GM08714 (cell line): Measurements from ENCODE around the gene SF3B3.
A peak's percentile ranks its signal among the peaks of the same experiment; 100 is the strongest.

Source experiments
- H3K4me3 ChIP-seq: fragments of 200-500 bp; sonication (Bioruptor generic); 2 replicates; pipeline ENCODE4 v1.5.1; 2014; ENCODE audit warnings: mild to moderate bottlenecking, low read length, inconsistent platforms
- ZNF274 ChIP-seq: IDR thresholded peaks from 2 replicates; pipeline ENCODE4 v1.6.1; 2012; ENCODE audit warnings: mild to moderate bottlenecking, low read depth, low read length

Gene SF3B3

GRCh38 chr16:70523743-70524398, at the start of gene SF3B3:
TSS of gene SF3B3 (plus strand) at chr16:70523816. CDS start at chr16:70526657, 2,841 bp downstream.
- H3K4me3 ChIP-seq: peak within 1 kb of the TSS; percentile 99
- no peak for TF ChIP-seq ZNF274

DNA sequence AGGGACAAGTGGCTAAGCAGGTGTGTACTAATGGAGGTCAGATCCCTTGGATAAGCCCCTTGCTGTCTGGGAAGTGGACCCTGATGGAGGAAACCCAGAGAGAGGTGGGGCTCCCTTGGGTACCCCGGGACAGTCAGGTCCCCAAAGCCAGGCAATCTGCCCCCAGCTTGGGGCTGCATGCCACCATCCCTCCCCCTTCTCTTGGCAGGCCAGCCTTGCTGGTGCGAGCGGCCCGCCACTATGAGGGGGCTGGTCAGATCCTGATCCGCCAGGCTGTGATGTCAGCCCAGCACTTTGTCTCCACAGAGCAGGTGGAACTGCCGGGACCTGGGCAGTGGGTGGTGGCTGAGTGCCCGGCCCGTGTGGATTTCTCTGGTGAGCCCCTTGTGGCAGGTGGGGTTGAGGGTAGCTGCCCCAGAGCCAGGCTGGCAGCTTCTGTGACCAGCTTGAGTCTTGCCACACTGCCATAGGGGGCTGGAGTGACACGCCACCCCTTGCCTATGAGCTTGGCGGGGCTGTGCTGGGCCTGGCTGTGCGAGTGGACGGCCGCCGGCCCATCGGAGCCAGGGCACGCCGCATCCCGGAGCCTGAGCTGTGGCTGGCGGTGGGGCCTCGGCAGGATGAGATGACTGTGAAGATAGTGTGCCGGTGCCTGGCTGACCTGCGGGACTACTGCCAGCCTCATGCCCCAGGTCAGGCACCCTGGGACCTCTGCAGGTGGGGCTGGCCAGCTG, 49.1 kb upstream of the SF3B3 start:
- no peak overlapping the region for H3K4me3 ChIP-seq
- no peak for TF ChIP-seq ZNF274

DNA sequence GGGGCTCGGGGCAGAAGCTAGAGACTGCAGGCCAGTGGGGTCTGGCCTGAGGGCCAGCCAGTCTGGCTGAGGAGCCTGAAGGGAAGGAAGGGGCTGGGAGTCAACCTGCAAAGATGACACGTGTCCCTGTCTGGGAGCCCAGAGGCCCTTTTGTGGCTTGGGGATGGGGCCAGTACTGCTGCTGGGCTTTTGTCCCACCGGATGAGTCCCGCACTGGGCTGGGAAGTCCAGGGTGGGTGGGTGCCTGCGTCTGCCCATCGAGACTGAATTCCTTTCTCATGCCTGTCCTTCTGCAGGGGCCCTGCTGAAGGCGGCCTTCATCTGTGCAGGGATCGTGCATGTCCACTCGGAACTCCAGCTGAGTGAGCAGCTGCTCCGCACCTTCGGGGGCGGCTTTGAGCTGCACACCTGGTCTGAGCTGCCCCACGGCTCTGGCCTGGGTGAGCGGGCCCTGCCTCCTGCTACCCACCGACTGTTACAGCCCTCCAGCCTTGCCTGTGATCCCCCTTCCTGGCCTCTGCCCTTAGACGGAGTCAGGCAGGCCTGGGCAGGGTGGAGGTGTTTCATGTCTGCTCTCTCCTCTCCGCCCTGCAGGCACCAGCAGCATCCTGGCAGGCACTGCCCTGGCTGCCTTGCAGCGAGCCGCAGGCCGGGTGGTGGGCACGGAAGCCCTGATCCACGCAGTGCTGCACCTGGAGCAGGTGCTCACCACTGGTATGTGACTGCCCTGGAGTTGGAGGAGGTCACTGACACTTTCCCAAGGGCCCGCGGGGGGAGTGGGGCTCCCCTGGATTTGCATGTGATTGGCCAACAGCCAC, 48.4 kb upstream of the SF3B3 start:
- no peak overlapping the region for H3K4me3 ChIP-seq
- no peak for TF ChIP-seq ZNF274

- TF ChIP-seq ZNF274: no peak
- H3K4me3 ChIP-seq: no peak overlapping the region
Observed at GRCh38 chr16:70476272-70477020, 47.2 kb upstream of the SF3B3 start.

- no peak overlapping the region for H3K4me3 ChIP-seq
- no peak for TF ChIP-seq ZNF274
Observed at GRCh38 chr16:70478169-70478568, 45.4 kb upstream of the SF3B3 start.

DNA sequence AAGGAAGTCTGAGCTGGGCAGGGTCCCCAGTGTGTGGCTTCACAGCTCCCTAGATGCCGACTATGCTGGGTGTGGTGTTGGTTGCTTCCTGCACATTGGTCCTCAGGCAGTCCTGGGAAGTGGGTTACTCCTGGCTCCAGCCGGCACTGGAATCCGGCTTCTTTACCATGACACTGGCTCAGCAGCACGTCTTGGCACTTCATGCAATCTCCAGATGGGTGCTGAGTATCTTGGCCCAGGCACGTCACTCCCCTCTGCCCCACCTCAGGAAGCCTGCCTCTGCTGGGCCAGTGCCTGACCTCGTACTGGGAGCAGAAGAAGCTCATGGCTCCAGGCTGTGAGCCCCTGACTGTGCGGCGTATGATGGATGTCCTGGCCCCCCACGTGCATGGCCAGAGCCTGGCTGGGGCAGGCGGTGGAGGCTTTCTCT, 44.7 kb upstream of the SF3B3 start:
- no peak overlapping the region for H3K4me3 ChIP-seq
- TF ChIP-seq ZNF274: no peak

- no peak overlapping the region for H3K4me3 ChIP-seq
- no peak for TF ChIP-seq ZNF274
Observed at GRCh38 chr16:70480127-70481105, 43.2 kb upstream of the SF3B3 start.

DNA sequence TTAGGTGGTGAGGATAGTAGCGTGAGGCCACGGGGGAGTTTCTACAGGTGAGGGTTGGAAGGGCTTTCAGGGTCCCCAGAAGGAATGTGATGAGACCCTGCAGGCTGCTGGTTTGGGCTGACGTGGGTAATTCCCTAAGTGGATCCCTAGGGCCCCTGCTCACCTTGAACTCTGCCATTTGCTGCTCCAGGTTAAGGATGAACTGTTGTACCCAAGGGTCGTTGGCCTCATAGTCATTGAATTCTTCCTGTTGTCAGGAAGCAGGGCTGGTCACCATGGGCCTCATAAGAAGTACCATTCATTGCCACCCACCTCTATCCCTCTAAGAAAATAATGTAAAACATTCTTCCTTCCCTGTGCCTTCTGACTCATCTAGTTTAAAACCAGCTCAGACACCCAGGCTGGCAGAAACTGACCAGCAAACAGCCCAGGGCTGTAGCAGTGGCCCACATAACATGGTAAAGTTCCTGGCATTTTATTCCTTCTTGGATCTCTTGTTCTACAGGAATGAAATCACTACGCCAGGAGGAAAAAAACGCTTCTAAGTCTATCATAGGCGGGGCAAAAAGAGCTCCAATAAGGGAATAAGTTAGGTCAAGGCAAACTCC, 41.6 kb upstream of the SF3B3 start:
- TF ChIP-seq ZNF274: no peak
- H3K4me3 ChIP-seq: no peak overlapping the region

DNA sequence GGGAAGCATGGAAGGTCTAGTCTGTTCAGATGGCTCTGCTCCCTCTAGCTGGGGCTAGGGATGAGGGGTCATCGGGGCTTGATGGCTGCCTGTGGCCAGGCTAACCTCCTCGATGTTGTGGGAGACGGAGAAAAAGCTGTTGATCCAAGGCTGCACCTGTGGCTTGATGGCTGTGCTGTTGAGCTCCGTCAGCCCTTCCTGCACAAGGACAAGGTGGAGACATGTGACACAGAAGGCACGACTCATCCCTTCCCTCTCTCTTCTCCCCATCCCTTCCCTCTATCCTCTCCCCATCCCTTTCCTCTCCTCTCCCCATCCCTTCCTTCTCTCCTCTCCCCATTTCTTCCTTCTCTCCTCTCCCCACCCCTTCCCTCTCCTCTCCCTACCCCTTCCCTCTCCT, 41.0 kb upstream of the SF3B3 start:
- H3K4me3 ChIP-seq: no peak overlapping the region
- no peak for TF ChIP-seq ZNF274

- no peak for TF ChIP-seq ZNF274
- no peak overlapping the region for H3K4me3 ChIP-seq
Observed at GRCh38 chr16:70483426-70483825, 40.2 kb upstream of the SF3B3 start.

GRCh38 chr16:70484867-70485266, 38.7 kb upstream of the SF3B3 start:
- H3K4me3 ChIP-seq: no peak overlapping the region
- TF ChIP-seq ZNF274: no peak

GRCh38 chr16:70490261-70490660, 33.4 kb upstream of the SF3B3 start:
- TF ChIP-seq ZNF274: no peak

More at GRCh38 chr16:70490261-70490660, 33.4 kb upstream of the SF3B3 start:
- no peak overlapping the region for H3K4me3 ChIP-seq
